WTC11 (cell line): ENCODE measurements around the gene MAN2B2.

ENCODE experiments used
- CREM ChIP-seq: sonication (generic); formaldehyde crosslinking; IDR thresholded peaks from 2 replicates; pipeline ENCODE4 v1.8.1; 2022; ENCODE audit warnings: mild to moderate bottlenecking, missing genetic modification reagents, moderate library complexity
- CTCF ChIP-seq: fragments of 200-600 bp; IDR thresholded peaks from 2 replicates; pipeline ENCODE4 v1.8.0; 2022; ENCODE audit warnings: antibody characterized with exemption
- MLX ChIP-seq: sonication (generic); formaldehyde crosslinking; IDR thresholded peaks from 2 replicates; pipeline ENCODE4 v1.8.1; 2023; ENCODE audit warnings: mild to moderate bottlenecking, missing genetic modification reagents, moderate library complexity
- ZNF416 ChIP-seq: fragments of 250-450 bp; sonication (Bioruptor Pico); IDR thresholded peaks from 2 replicates; pipeline ENCODE4 v1.9.0; 2021; ENCODE audit warnings: mild to moderate bottlenecking, inconsistent platforms

- TF ChIP-seq CTCF (no peak), ZNF416 (CRISPR knock-in tag) (no peak), MLX (no peak), CREM (no peak)
Measured at GRCh38 chr4:6622744-6623143, 47.8 kb downstream of the MAN2B2 start.
